PC-9 (cell line): ENCODE measurements around the gene CHD1. TPM values are rescaled to one million over a fixed set of nuclear protein-coding genes. Genes with fewer than 3 reads are reported as not detected.

Experiments
- BruUV-seq: library from RNA; stranded (reverse); fragments of 400-500 nt; replicated peaks from 2 replicates; lab custom pipeline; 2021; lab: Mats Ljungman, UMichigan
- CTCF ChIA-PET: fragments of 300-600 bp; sonication (Branson Sonifier 250); formaldehyde crosslinking; loops from one replicate; lab custom pipeline; 2022; ENCODE audit warnings: antibody characterized with exemption; lab: Charles Lee
- POLR2A ChIA-PET: fragments of 300-600 bp; sonication (Branson Sonifier 250); formaldehyde crosslinking; loops from one replicate; lab custom pipeline; 2022; ENCODE audit warnings: antibody characterized with exemption; ENCODE audit not compliant: unreplicated experiment; lab: Charles Lee
- DNase-seq, 2 experiments: peaks; one replicate each; pipeline versions ENCODE4 v3.0.0 to v3.0.0-alpha.2; 2015 to 2022; ENCODE audit warnings: mixed read lengths in 1 of 2
- H2AFZ ChIP-seq: fragments of 200-600 bp; sonication (generic); 2 replicates; pipeline ENCODE4 v1.8.1; 2017; ENCODE audit warnings: antibody characterized with exemption
- H3F3A ChIP-seq: fragments of 200-600 bp; sonication (generic); 2 replicates; pipeline ENCODE4 v1.8.1; 2017; ENCODE audit warnings: antibody characterized with exemption, mild to moderate bottlenecking, low read depth; ENCODE audit not compliant: insufficient read depth
- H3K27ac ChIP-seq: fragments of 200-600 bp; sonication (generic); 2 replicates; pipeline ENCODE4 v1.6.1; 2016; ENCODE audit warnings: mixed run types
- H3K27me3 ChIP-seq: fragments of 200-600 bp; sonication (generic); 2 replicates; pipeline ENCODE4 v1.6.1; 2016; ENCODE audit warnings: low read depth, mixed run types; ENCODE audit not compliant: insufficient read depth
- H3K36me3 ChIP-seq: fragments of 200-600 bp; sonication (generic); 2 replicates; pipeline ENCODE4 v1.6.1; 2016; ENCODE audit warnings: low read depth, mixed run types
- H3K4me1 ChIP-seq: fragments of 200-600 bp; sonication (generic); replicated peaks from 2 replicates; pipeline ENCODE4 v1.6.1; 2016; ENCODE audit warnings: mixed run types; ENCODE audit not compliant: insufficient read depth
- H3K4me2 ChIP-seq: fragments of 200-600 bp; sonication (generic); 2 replicates; pipeline ENCODE4 v1.6.1; 2017; ENCODE audit warnings: mixed run types
- H3K4me3 ChIP-seq: fragments of 200-600 bp; sonication (generic); 2 replicates; pipeline ENCODE4 v1.6.1; 2016; ENCODE audit warnings: mixed run types
- H3K79me2 ChIP-seq: fragments of 200-600 bp; sonication (generic); 2 replicates; pipeline ENCODE4 v1.6.1; 2017; ENCODE audit warnings: low read depth, mixed run types
- H3K9me2 ChIP-seq: fragments of 200-600 bp; sonication (generic); 2 replicates; pipeline ENCODE4 v1.8.1; 2017; ENCODE audit warnings: mild to moderate bottlenecking; ENCODE audit not compliant: insufficient read depth
- H3K9me3 ChIP-seq: fragments of 200-600 bp; sonication (generic); 2 replicates; pipeline ENCODE4 v1.8.1; 2016; ENCODE audit warnings: low read depth; ENCODE audit not compliant: insufficient read depth
- H4K20me1 ChIP-seq: fragments of 200-600 bp; sonication (generic); 2 replicates; pipeline ENCODE4 v1.8.1; 2017; ENCODE audit not compliant: insufficient read depth
- CTCF ChIP-seq: fragments of 200-600 bp; sonication (generic); conservative IDR thresholded peaks from 2 replicates; pipeline ENCODE4 v1.6.1; 2017; ENCODE audit warnings: mixed run types, antibody characterized with exemption, mild to moderate bottlenecking, moderate library complexity
- EZH2 ChIP-seq: fragments of 200-600 bp; sonication (generic); IDR thresholded peaks from 2 replicates; pipeline ENCODE4 v1.8.0; 2017; ENCODE audit warnings: antibody characterized with exemption, low read depth
- intact Hi-C: fragments of 100-400 bp; cut with micrococcal nuclease; formaldehyde crosslinking; loops from one replicate; pipeline ENCODE4 v1.10.0; 2022; ENCODE audit not compliant: unreplicated experiment
- total RNA-seq: library from RNA; stranded (reverse); gene quantifications from 2 replicates; pipeline ENCODE4 v1.2.3, GENCODE V29; 2021

The CHD1 gene
- total RNA-seq, 1 experiment from 2014 or later = 30.5 TPM

DNA sequence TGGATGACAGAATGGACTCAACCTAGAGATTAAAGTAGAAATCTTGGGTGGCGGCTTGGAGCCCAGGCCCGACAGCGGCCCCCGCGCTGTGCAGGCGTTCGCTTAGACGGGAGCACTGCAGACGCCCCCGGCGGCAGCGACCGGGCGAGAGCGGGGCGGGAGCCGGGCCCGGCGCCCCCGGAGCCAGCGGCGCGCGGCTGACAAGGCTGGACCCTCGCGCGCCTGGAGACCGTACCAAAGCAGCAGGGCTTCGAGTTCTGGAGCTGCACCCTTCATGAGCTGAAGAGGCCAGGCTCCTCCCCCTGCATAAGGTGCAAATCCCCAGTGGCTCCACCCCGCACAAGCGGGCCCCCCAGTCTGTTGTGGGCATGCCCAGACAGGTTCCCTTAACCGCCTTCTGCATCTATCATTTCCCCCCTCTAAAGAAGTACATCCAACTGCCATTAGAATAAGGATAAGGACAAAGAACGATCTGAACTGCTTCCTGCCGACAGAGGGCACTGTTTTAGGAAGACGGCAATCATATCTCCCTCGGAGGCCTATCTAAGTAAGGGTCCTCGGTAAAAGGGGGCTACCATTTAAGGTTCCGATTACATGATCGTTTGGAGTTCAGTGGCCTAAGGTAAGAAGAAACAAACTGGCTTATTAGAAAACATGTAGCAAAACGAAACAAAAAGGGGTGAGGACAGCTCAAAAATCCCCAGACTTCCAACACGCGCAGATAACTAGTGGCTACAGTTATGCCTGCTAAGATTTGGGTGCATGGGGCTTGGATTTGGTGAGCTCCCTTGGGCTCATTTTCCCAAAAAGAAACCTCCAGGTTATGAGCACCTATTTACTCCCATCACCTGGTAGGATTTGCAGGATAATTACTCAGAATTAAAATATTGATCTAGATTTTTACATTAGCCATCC, 89.1 kb downstream of the CHD1 start:
- no peaks in the 10 kb centered on the region; the same call in 1 of the 2 replicates for H3K9me2 ChIP-seq
- no peak overlapping the region for H3K4me3 ChIP-seq
- no peaks in the 10 kb centered on the region for H3K36me3 ChIP-seq
- H3K9me3 ChIP-seq = peaks cover 4% of the 10 kb centered on the region; the same call in 1 of the 2 replicates
- no peak overlapping the region for H3K4me2 ChIP-seq
- BruUV-seq = no TSS peak
- no peak overlapping the region for H2AFZ ChIP-seq
- ChIA-PET CTCF (no interaction called here), POLR2A (no interaction called here)
- TF ChIP-seq EZH2 = no peak
- TF ChIP-seq CTCF = peak; percentile 29; the same call in 1 of the 2 replicates
- H3K4me1 ChIP-seq = no peaks in the 10 kb centered on the region
- H3K27ac ChIP-seq = no peak overlapping the region
- H4K20me1 ChIP-seq = no peaks in the 10 kb centered on the region
- no peak for DNase-seq
- intact Hi-C loops = no loop called here
- H3K79me2 ChIP-seq = no peaks in the 10 kb centered on the region
- H3K27me3 ChIP-seq = no peaks in the 10 kb centered on the region
- no peaks in the 10 kb centered on the region for H3F3A ChIP-seq

GRCh38 chr5:98836175-98836574, 92.6 kb downstream of the CHD1 start:
- no TSS peak for BruUV-seq
- Histone ChIP-seq H3K9me3 (no peaks in the 10 kb centered on the region), H3K27ac (no peak overlapping the region), H3K4me2 (no peak overlapping the region), H3K4me3 (no peak overlapping the region), H3K36me3 (no peaks in the 10 kb centered on the region), H3K9me2 (no peaks in the 10 kb centered on the region), H3K4me1 (no peaks in the 10 kb centered on the region), H4K20me1 (no peaks in the 10 kb centered on the region), H3K79me2 (no peaks in the 10 kb centered on the region), H3K27me3 (no peaks in the 10 kb centered on the region), H3F3A (no peaks in the 10 kb centered on the region), H2AFZ (no peak overlapping the region)
- no peak for DNase-seq
- POLR2A ChIA-PET = no interaction called here
- intact Hi-C loops = no loop called here
- CTCF ChIA-PET = no interaction called here
- TF ChIP-seq EZH2 (no peak), CTCF (no peak)

- no peak overlapping the region for H3K27ac ChIP-seq
- H4K20me1 ChIP-seq = no peaks in the 10 kb centered on the region
- H3K4me3 ChIP-seq = no peak overlapping the region
- TF ChIP-seq EZH2 = no peak
- no peak for TF ChIP-seq CTCF
- H2AFZ ChIP-seq = no peak overlapping the region
- H3K4me1 ChIP-seq = no peaks in the 10 kb centered on the region
- intact Hi-C loops = loop anchor here (2.0 to 10.0 kb wide), 2 partner anchors 1403 to 1597 kb away; no protein-coding TSS in a partner anchor
- no peaks in the 10 kb centered on the region for H3F3A ChIP-seq
- no peak overlapping the region for H3K4me2 ChIP-seq
- H3K9me3 ChIP-seq = no peaks in the 10 kb centered on the region
- no peaks in the 10 kb centered on the region for H3K79me2 ChIP-seq
- no peaks in the 10 kb centered on the region for H3K9me2 ChIP-seq
- no peak for DNase-seq
- POLR2A ChIA-PET = no interaction called here
- CTCF ChIA-PET = no interaction called here
- H3K27me3 ChIP-seq = no peaks in the 10 kb centered on the region
- no peaks in the 10 kb centered on the region for H3K36me3 ChIP-seq
- BruUV-seq = no TSS peak
These were observed 101.1 kb downstream of the CHD1 start for GRCh38 chr5:98827588-98828284.
